ENCODE data around the gene ROBO3.

Gene ROBO3

DNA sequence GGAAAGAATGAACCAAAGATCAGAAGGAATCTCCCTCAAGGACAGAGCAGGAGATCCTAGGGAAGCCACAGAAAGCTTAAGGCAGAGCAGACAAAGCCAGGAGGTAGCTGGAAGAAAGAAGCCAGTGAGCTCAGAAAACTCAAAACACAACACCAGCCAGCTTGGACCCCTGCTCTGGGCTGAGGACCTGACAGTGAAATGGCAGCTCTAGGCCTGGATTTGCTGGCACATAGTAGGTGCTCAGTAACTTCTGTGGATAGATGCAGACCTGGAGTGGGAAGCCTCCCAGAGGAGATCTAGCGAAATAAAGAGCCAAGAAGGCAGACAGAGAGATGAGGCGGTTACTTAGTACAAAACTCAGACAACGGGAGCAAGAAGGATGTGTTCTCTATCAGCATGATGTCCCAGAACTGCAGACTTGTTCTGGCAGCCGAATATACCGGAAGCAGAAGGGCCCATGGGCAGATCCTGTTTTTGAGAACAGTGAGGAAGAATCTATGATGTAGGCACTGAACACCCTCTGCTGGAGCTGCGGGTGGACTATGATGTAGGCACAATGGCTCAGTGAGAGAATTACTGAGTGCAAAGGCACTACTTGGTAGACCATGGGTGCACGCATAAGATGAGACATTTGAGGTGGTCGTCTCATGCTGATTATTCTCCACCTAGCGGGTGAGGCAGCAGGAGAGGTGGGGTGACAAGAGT is 27.7 kb downstream of the ROBO3 start:
- no peak for DNase-seq (ENCODE audit: low read depth)

- DNase-seq (ENCODE audit: low read depth), result no peak
These were observed 28.7 kb downstream of the ROBO3 start for GRCh38 chr11:124893781-124894401.

- DNase-seq (ENCODE audit: low read depth), result no peak
These were observed 29.6 kb downstream of the ROBO3 start for GRCh38 chr11:124894606-124895430.

DNA sequence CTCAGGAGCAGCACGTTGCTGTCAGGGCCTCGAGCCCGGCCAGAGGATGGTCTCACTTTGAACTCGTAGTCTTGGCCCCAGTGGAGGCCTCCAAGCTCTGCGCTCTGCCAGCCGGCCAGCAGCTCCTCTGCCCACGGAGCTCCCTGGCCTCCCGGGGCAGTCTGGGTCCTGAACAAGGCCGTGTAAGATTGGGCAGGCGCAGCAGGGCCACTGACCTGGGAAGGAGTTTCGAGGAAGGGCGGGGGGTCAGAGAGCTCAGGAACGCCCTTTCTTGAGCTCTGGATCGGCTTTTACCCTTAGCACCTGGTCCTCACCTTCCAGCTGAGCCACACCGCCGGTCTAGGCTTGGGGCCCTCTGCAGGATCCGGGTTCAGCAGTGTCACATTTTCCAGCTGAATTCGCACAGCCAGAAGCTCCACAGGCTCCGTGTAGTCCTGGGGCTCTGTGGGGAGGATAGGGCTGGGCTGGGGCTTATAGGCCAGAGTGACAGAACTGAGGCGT is 30.3 kb downstream of the ROBO3 start:
- DNase-seq (ENCODE audit: low read depth), result no peak

GRCh38 chr11:124896071-124896750 is 31.0 kb downstream of the ROBO3 start:
- no peak for DNase-seq (ENCODE audit: low read depth)

GRCh38 chr11:124896821-124897391 is 31.7 kb downstream of the ROBO3 start:
- DNase-seq (ENCODE audit: low read depth), result no peak

- DNase-seq (ENCODE audit: low read depth), result no peak
These were observed 32.5 kb downstream of the ROBO3 start, which contains the start of gene ROBO4 for GRCh38 chr11:124897674-124898262. Gene ROBO4 (minus strand): TSS chr11:124897865. CDS start chr11:124897795, 70 bp downstream.

DNA sequence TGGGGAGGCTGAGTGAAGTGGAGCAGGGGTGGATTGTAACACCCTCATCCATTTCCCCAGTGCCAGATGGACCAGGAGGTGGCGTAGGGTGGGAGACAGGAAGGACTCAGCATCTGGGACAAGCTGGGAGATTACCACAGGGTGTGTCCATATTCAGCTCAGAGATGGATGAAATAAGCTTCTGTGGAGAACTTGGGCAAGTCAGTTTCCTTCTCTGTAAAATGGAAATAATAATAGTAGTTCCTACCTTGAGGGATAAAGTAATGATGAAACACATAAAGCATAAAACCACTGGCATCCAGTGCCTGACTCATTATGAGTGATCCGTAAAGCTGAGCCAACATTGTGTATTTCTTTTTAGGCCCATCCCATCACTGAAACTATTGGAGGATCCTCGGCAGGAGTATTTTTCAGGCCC is 33.0 kb downstream of the ROBO3 start:
- DNase-seq (ENCODE audit: low read depth), result peak; percentile 88

DNA sequence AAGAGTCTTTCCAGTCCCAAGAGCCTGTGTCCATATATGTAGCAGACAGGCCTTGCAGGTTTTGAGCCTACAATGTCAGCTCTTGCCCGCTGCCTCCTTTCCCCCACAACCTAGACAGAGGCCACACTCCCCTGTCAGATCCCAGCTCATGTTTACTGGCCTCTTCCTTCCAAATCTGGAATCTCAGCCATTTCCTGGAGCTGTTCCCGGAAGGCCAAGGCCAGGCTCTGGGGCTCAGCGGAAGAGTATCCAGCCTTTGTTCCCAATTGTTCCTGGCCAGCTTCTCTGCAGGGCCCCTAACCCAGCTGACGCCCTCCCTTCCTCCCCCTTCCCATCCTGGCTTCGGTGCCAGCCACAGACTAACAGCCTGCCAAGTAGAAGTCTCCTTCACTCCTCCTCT is 33.5 kb downstream of the ROBO3 start:
- peak; percentile 48 for DNase-seq (ENCODE audit: low read depth)

DNA sequence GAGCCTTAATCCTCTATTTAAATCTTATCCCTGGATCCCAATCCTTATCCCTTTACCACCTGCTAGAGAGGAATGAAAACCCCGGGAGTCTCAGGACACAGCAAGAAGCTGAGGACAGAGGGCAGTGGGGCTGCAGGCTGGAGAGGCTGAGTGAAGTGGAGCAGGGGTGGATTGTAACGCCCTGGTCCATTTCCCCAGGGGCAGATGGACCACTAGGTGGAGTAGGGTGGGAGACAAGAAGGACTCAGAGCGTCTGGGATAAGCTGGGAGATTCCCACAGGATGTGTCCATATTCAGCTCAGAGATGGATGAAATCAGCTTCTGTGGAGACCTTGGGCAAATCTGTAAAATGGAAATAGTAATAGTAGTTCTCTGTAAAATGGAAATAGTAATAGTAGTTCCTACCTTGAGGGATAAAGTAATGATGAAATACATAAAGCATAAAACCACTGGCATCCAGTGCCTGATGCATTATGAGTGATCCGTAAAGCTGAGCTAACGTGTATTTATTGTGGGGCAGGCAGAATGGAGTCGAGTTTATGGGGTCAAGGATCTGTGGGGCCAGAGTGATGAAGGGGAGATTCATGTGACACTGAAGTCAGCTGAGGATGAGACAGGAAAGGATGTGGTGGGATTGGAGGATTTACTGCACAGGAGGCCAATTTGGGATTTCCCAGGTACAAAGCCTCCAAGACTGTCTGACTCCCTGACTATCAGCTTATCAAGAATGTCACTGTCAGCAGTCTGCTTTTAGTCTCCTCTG is 34.3 kb downstream of the ROBO3 start:
- DNase-seq (ENCODE audit: low read depth), result no peak

DNA sequence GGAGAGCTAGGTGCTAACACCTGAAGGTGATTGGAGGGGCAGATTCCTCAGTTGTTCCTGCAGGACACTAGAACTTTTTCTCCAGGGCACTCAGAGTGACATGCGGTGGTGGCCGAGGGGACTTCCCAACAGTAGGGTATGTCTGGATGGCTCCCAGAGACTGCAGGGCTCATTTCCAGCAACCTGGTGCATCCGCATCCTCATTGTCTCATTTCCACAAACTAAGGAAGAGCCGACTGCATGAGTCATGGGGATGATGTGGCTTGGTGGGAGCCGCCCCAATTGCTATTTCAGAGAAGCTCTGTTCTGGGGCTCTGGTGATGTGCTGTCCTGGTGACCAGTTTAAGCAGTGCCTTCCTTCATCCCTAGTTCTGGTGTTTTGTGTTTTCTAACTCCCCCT is 35.2 kb downstream of the ROBO3 start:
- peak; percentile 68 for DNase-seq (ENCODE audit: low read depth)

- DNase-seq (ENCODE audit: low read depth), result no peak
These were observed 37.4 kb downstream of the ROBO3 start for GRCh38 chr11:124902616-124903015.

DNA sequence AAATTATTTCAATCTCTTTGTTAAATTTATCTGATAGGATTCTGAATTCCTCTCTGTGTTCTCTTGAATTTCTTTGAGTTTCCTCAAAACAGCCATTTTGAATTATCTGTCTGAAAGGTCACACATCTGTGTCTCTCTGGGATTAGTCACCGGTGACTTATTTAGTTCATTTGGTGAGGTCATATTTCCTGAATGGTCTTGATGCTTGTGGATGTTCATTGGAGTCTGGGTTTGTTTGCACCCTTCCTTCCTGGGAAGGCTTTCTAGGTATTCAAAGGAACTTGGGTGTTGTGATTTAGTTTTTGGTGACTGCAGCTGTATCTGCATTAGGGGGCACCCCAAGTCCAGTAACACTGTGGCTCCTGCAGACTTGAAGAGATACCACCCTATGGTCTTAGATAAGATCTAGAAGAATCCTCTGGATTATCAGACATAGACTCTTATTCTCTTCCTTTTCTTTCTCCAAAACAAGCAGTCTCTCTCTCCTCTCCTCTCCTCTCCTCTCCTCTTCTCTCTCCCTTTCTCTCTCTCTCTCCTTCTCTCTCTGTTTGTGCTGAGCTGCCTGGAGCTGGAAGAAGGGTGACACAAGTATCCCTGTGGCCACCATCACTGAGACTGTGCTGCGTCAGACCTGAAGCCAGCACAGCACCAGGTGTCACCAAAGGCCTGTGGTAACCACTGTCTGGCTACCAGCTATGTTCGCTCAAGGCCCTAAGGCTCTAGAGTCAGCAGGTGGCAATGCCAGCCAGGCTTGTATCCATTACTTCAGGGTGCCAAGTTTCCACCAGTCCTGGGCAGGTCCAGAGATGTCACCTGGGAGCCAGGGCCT is 50.5 kb downstream of the ROBO3 start:
- no peak for DNase-seq (ENCODE audit: low read depth)

DNA sequence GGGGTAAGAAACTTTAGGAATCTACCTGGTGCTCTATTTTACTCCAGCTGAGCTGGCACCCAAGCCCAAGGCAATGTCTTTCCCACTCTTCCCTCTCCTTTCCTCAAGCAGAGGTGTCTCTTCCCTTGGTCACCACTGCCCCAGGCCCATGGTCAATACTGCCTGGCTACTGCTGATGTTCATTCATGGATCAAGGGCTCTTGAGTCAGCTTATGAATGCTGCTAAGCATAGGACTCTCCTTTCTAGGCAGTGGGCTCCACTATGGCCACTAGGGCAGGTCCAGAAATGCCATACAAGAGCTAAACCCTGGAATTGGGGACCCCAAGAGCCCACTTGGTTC is 51.1 kb downstream of the ROBO3 start:
- DNase-seq (ENCODE audit: low read depth), result no peak

- no peak for DNase-seq (ENCODE audit: low read depth)
These were observed 51.9 kb downstream of the ROBO3 start for GRCh38 chr11:124917115-124917637.

DNA sequence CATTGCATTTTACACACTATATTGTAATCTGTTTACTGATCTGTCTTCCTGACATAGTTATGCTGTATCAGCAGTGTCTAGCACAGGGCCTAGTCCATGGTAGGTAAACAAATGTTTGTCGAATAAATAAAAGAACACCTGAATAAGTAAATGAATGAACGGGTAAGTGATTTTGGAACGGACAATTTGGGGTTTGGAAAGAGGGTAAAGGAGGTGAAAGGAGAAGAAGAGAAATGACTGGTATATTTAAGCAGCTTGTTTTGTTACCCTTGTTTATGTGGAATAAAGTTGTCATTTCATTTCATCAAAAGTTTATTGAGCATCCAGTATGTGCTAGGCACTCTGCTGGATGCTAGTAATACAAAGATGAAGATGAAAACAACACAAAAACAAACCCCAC is 53.7 kb downstream of the ROBO3 start, which contains the start of gene HEPN1:
TSS of gene HEPN1 (plus strand) at position 301 of the 400 bp plus-strand sequence.
- DNase-seq (ENCODE audit: low read depth), result no peak

DNA sequence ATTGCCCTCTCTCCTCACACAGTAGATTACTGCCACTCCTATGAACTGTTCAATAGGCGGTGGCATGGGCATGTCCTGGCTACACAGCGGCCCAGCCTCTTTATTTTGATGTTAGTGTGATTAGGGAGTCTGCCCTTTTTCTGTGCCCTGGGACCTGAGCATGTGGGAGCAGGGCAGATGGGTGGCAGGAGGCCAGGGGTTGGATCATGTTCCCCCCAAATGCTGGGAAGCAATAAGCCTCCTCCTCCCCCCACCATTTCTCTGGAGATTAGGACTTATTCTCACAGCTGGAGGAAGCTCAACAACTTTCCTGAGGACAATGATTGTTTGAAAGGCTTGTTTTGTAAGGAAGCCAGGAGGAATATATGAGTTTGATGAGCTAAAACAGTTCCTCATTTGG is 54.7 kb downstream of the ROBO3 start:
- DNase-seq (ENCODE audit: low read depth), result no peak

DNA sequence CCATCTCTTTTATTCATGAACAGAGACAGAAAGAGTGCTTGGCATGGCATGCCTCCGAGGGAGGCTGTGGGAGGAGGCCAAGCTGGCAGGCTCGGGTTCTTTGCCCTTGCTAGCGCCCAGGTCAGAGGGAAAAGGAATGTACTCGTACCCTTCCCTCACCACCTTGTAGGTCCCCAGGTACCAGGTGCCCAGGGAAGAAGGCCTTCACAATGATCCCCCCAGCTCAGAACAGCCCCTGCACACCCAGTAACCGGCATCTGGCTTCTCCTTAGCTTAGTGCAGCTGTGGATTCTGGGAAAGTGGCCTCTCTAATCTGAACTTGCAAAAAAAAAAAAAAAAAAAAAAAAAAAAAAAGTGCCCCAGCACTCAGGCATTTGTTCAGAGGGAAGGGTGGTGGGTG is 55.1 kb downstream of the ROBO3 start:
- DNase-seq (ENCODE audit: low read depth), result no peak

DNA sequence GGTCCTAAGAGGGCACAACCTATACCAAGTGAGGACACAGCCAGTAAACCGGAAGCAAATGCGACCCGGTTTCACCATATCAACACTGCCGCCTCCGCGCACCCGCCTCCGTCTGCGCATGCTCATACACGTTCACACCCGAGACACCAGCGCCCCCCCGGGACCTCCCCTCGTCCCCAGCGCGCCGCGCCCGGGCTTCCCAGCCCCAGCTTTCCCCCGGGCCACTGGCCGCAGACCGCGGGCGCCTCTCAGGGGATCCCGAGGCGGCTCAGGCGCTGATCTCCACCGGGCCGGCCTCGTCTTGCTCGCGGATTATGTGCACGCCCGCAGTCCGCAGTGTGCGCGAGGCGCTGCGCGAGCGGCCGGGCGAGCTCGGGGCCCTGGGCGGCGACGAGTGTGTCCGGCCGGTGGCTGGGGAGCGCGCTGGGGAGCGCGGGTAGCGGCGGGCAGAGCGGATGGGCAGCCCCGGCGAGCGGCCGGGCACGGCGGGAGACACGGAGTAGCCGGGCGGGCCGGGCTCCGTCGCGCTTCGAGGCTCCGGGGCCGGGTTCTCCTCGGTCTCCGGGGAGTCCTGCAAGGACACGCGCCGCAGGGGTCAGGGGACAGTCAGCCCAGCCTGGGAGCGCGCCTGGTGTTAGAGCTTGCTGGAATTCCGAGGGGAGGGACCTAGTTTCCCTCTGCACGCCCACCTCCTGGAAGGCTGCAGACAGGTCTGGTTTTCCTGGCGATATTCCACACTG is 55.8 kb downstream of the ROBO3 start:
- no peak for DNase-seq (ENCODE audit: low read depth)

Measured in stromal cell of bone marrow (primary cell).